HEK293T (cell line): ENCODE data around the gene MRPL18.

ENCODE experiments used
- ARNT ChIP-seq: fragments of 450-650 bp; IDR thresholded peaks from 2 replicates; pipeline ENCODE4 v1.6.1; 2017; ENCODE audit warnings: mild to moderate bottlenecking
- BHLHE40 ChIP-seq: fragments of 450-650 bp; IDR thresholded peaks from 2 replicates; pipeline ENCODE4 v1.6.1; 2016; ENCODE audit warnings: mild to moderate bottlenecking, moderate library complexity, borderline replicate concordance
- ELF4 ChIP-seq: fragments of 450-650 bp; IDR thresholded peaks from 2 replicates; pipeline ENCODE4 v1.6.1; 2017; ENCODE audit warnings: antibody characterized with exemption
- FOXA1 ChIP-seq: fragments of 450-650 bp; IDR thresholded peaks from 2 replicates; pipeline ENCODE4 v1.6.1; 2016; ENCODE audit warnings: mild to moderate bottlenecking
- FOXK2 ChIP-seq: fragments of 450-650 bp; IDR thresholded peaks from 2 replicates; pipeline ENCODE4 v1.6.1; 2016; ENCODE audit warnings: mild to moderate bottlenecking
- FOXM1 ChIP-seq: fragments of 450-650 bp; IDR thresholded peaks from 2 replicates; pipeline ENCODE4 v1.6.1; 2017; ENCODE audit warnings: mild to moderate bottlenecking, borderline replicate concordance
- L3MBTL2 ChIP-seq: fragments of 450-650 bp; conservative IDR thresholded peaks from 2 replicates; pipeline ENCODE4 v1.6.1; 2016; ENCODE audit warnings: mild to moderate bottlenecking
- LEF1 ChIP-seq: fragments of 450-650 bp; IDR thresholded peaks from 2 replicates; pipeline ENCODE4 v1.6.1; 2017; ENCODE audit warnings: mild to moderate bottlenecking, borderline replicate concordance
- NFRKB ChIP-seq: fragments of 450-650 bp; IDR thresholded peaks from 2 replicates; pipeline ENCODE4 v1.6.1; 2016; ENCODE audit warnings: mild to moderate bottlenecking, moderate library complexity
- SP1 ChIP-seq: fragments of 450-650 bp; IDR thresholded peaks from 2 replicates; pipeline ENCODE4 v1.6.1; 2017
- SUZ12 ChIP-seq: fragments of 450-650 bp; IDR thresholded peaks from 2 replicates; pipeline ENCODE4 v1.6.1; 2016; ENCODE audit warnings: mild to moderate bottlenecking
- TARDBP ChIP-seq: fragments of 450-650 bp; IDR thresholded peaks from 2 replicates; pipeline ENCODE4 v1.6.1; 2016
- ZNF384 ChIP-seq: fragments of 450-650 bp; IDR thresholded peaks from 2 replicates; pipeline ENCODE4 v1.6.1; 2016
- TF ChIP-seq, protein P1 (sequence below): fragments of 450-650 bp; IDR thresholded peaks from 2 replicates; pipeline ENCODE4 v1.6.1; 2016

DNA sequence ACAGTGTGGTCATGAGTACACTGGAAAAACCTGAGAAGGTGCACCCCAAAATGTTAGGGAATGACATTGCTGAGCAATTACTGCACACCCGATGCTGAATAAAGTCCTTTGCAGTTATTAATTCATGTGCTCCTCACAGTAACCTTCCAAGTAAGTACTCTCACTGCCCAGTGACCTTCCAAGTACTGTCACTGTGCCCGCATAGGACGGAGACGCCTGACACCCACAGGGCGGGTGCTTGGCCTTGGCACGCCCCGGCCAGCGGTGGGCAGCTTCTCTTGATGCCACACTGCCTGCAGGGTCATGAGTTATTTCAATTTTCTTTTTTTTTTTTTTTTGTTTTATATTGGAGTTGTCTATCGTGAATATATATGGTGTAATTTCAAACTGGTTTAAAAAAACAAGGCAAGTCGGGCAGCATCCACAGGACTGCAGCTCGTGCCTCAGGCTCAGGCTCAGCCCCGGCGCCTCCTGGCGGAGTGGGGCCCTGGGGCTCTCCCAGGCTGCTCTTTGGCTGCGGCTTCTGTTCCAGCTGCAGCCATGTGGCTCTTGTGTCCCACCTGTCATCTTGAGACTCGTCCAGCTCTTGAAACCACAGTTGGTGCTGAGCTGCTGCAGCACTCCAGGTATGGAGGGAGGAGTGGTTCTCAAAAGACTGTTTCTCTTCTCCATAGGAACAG lies 36.8 kb downstream of the MRPL18 start:
- no peak for TF ChIP-seq ZNF384
- TF ChIP-seq, protein P1, sequence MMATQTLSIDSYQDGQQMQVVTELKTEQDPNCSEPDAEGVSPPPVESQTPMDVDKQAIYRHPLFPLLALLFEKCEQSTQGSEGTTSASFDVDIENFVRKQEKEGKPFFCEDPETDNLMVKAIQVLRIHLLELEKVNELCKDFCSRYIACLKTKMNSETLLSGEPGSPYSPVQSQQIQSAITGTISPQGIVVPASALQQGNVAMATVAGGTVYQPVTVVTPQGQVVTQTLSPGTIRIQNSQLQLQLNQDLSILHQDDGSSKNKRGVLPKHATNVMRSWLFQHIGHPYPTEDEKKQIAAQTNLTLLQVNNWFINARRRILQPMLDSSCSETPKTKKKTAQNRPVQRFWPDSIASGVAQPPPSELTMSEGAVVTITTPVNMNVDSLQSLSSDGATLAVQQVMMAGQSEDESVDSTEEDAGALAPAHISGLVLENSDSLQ = no peak
- TF ChIP-seq SP1 = no peak
- TF ChIP-seq FOXA1 = no peak
- no peak for TF ChIP-seq FOXM1
- TF ChIP-seq SUZ12 = no peak
- no peak for TF ChIP-seq ELF4
- TF ChIP-seq BHLHE40 = no peak
- TF ChIP-seq NFRKB = no peak
- no peak for TF ChIP-seq TARDBP
- no peak for TF ChIP-seq L3MBTL2
- no peak for TF ChIP-seq LEF1
- no peak for TF ChIP-seq FOXK2
- no peak for TF ChIP-seq ARNT
